Measurements from ENCODE around the gene PLB1.
"Not testable (repeated sequence)": the region's sequence is repeated elsewhere in the genome, so short reads cannot be mapped to it uniquely, and the experiment has no call there.

Gene PLB1

GRCh38 chr2:28662468-28663181 lies 166.8 kb downstream of the PLB1 start:
- DNase-seq (ENCODE audit: low read depth in 3 of 3, low spot score in 1 of 3), result no peak

DNA sequence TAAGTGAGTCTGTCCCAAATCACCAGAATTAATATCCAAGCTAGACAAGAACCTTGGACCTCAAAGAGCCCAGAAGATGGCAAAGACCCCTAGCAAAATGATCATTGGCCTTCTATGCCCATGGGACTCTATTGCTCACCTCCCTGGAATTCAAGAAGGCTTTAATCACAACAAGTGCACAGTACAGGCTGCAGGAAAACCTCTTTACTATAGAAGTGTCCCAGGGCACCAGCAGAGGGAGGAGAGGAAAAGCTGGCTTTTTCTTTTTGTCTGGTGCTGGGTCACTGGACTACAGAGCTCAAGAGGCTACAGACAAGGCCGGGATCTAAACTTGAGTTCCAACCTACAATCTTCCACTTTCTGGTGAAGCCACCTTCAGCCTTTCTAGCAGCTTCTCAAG lies 167.5 kb downstream of the PLB1 start:
- DNase-seq (ENCODE audit: low read depth in 3 of 3, low spot score in 1 of 3), result no peak

DNA sequence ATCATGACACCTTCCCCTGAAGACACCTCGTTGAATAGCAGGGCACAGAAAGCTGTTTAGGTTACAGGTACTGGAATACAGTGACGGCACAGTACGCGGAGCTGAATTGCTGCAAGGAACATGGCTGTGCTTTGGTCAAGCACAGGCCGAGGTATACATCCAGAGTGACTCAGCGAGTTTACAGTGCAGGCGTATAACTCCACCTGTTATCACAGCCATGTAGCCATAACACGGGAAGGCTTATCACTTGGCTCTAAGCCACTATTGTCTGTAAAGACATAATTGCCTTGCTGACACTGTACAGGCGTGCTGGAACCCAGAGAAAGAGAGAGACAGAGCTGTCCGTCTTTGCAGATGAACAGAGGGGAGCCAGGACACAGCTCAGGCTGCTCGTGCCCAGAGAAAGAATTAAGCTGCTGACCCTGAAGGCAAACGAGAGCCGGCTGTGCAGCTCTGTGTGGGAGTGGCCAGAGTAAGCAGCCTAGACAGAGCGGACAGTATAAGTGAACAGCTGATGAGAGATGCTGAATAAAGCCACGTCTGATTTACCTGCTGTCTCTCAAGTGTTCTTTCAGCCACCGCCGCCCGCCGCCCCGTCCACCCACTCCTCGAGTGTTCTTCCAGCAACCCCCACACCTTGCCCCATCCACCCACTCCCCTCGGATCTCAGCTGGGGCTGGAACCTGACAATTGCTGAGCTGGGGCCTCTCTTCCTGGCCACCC lies 168.4 kb downstream of the PLB1 start:
- DNase-seq (ENCODE audit: low read depth in 3 of 3, low spot score in 1 of 3), result no peak

GRCh38 chr2:28665041-28665704 lies 169.3 kb downstream of the PLB1 start:
- DNase-seq (ENCODE audit: low read depth in 3 of 3, low spot score in 1 of 3), result no peak

DNA sequence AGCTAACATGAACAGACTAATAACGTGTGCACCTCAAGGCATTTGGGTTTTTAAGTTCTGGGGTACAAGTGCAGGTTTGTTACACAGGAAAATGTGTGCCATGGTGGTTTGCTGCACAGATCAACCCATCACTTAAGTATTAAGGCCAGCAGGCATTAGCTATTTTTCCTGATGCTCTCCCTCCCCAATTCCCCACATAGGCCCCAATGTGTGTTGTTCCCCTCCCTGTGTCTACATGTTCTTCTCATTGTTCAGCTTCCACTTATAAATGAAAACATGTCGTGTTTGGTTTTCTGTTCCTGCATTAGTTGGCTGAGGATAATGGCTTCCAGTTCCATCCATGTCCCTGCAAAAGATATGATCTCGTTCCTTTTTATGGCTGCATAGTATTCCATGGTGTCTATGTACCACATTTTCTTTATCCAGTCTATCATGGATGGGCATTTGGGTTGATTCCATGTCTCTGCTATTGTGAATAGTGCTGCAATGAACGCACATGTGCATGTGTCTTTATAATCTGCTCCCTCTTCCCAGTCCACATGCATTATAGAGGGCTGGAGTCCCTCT lies 170.0 kb downstream of the PLB1 start:
- not testable (repeated sequence) for DNase-seq (ENCODE audit: low read depth in 3 of 3, low spot score in 1 of 3)

DNA sequence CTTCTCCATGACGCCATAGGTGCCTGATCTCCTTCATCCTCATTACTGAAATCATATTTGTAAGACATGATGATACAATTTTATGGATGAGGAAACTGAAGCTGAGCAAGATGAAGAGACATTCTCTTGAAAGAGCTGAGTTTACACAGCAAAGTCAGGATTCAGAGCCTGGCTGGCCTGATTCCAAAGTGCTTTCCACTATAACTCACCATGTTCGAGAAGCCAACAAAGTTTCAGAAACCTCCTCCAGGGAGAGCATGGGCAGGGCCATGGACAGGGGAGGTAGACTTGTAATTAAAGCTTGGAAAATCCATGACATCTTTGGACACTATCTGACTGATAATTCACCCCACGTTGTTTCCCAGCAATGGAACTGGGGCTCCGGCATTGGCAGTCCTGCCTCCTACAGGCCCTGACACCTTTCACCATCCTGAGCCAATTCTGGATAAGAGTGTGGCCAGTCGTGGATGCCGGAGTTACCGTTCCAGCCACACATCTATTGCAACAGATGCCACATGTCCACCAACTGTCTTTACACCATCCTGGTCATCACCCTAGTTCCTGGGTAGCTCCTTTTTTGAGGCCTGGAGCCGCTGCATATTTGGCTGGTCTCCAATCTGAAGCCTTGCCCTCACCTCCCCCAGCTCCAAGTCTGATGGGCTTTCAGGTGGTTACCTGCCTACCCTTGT lies 170.8 kb downstream of the PLB1 start:
- no peak for DNase-seq (ENCODE audit: low read depth in 3 of 3, low spot score in 1 of 3)

DNA sequence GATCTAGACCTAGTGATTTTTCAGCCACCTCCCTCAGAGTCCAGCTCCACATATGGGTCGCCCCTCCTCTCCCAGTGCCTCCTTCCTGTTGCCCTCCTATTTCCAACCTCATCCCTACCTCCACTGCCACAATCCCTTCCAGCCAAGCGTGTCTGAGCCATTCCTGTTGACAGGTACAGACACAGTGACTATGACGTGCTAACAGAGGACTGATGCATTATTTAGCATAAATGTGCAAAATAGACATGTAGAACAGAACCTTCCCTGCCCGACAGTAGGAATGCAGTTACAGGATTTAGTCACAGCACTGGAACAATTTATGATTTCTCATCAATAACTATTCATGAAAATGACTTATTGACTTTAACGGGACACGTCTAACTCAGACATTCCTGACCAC lies 171.4 kb downstream of the PLB1 start:
- DNase-seq (ENCODE audit: low read depth in 3 of 3, low spot score in 1 of 3), result no peak

DNA sequence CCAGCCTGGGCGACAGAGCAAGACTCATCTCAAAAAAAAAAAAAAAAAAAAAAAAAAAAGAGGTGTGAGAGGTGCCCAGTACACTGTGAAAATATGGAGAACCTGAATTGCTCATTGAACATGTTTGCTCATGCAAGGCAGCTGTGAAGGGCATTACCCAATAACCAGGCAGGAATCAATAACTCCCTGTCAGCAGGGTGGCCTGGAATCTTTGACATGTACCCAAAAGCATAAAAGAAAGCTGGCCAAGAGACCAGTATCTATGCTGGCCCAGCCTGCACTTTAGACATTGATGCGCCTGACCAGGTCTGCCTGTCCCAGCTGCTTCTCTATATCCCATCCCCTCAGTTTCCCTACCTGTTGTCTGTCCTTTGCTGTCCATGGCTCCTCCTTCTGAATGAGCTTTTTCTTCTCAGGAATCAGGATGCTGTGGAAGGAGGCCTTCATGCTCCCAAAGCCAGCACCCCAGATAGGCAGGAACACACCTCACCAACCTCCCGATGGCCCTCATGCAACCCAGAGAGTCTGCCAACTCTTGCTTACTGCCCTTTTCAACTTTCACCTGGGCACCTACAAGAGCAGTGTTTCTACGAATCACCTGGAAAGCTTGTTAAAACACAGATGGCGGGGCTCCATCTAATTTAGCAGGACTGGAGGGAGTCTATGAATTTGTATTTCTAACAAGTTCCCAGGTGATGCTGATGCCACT lies 172.4 kb downstream of the PLB1 start:
- DNase-seq (ENCODE audit: low read depth in 3 of 3, low spot score in 1 of 3), result no peak

DNA sequence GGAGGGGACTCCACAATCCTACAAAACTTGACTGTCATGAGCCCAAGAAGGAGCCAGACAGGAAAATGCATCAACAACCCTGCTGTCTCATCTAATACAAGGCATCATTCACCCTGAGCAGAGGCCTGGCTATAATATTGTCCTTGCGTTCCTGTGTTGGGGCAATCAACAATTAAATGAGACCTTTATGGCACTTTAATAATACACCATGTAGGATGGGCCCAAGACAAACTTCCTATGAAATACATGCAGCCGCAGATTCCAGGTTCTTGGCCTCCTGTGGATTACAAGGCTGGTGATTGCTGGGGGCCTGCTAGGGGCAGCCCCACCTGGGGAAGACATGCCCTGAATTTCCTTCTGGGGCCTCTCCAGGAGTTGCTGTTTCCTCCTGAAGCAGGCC lies 173.0 kb downstream of the PLB1 start:
- no peak for DNase-seq (ENCODE audit: low read depth in 3 of 3, low spot score in 1 of 3)

- DNase-seq (ENCODE audit: low read depth in 3 of 3, low spot score in 1 of 3), result no peak
These were observed 175.0 kb downstream of the PLB1 start for GRCh38 chr2:28670856-28671255.

DNA sequence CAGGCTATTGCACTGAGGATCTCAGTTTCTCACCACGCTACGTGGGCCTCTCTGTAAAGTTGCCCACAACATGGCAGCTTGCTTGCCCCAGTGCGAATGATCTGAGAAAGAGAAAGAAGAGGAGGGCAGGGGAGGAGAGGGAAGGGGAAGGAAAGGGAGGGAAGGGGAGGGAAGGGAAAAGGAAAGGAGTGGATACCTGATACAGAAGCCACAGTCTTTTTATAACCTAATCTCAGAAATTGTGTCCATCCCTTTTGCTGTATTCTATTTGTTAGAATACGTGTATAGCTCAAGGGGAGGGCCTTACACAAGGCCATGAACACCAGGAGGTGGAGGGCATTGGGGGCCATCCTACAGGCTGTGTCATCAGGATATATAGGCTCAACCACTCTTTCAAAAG lies 177.5 kb downstream of the PLB1 start:
- DNase-seq (ENCODE audit: low read depth in 3 of 3, low spot score in 1 of 3), result no peak

DNA sequence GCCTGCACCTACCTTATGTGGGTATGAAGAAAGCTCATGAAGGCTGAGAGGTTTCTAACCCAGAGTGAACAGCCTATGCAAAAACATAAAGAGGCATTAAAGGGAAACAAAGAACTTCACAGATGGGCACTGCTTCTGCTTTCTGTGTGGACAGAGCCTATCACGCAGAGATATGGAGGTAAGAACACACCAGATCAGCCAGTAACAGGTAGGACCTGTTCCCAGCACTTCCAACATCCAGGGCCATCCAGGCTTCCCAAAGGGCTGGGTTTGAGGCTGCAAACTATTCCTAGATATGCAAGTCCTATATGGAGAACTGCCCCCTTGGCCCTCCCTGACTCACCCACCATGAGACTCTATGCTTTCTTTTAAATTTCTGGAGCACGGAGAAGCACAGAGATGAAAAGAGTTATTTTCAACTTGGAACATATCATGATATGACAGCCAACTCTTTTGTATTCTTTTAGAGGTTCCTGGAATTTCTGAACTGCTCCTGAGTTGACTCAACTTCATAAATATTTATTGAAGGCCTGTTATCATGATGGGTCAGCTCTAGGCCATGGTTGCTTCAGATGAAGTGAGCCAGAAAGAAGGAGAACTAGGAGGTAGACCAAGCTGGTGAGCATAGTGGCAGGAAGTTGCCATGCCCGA lies 178.3 kb downstream of the PLB1 start:
- no peak for DNase-seq (ENCODE audit: low read depth in 3 of 3, low spot score in 1 of 3)

- DNase-seq (ENCODE audit: low read depth in 3 of 3, low spot score in 1 of 3), result no peak
These were observed 178.8 kb downstream of the PLB1 start for GRCh38 chr2:28674713-28675068.

DNA sequence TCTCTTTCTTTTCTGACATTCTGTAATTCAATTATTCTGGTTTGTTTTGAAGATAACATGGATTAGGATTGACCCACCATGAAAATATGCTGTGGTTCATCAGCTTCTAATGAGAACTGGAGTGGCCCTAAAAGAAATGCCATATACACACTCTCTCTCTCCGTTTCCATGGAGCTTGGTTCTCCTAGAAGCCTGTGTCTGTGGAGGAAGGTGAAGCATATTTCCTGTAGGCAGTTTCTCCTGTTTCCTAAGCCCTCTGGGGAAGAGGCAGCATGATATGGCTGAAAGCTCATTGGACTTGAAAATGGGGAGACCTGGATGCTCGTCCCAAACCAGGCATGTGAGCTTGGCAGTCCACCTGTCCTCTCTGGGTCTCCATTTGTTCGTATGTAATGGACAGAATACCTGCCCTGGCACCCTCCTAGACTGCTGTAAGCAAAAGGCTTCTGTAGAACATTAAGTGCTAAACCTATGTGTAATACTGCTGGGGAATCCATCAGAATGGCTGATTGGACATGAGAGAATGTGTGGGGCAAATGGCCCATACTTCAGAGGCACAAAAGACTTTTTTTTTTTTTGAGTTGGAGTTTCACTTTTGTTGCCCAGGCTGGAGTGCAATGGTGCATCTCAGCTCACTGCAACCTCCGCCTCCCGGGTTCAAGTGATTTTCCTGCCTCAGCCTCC lies 180.4 kb downstream of the PLB1 start:
- DNase-seq (ENCODE audit: low read depth in 3 of 3, low spot score in 1 of 3), result no peak

DNA sequence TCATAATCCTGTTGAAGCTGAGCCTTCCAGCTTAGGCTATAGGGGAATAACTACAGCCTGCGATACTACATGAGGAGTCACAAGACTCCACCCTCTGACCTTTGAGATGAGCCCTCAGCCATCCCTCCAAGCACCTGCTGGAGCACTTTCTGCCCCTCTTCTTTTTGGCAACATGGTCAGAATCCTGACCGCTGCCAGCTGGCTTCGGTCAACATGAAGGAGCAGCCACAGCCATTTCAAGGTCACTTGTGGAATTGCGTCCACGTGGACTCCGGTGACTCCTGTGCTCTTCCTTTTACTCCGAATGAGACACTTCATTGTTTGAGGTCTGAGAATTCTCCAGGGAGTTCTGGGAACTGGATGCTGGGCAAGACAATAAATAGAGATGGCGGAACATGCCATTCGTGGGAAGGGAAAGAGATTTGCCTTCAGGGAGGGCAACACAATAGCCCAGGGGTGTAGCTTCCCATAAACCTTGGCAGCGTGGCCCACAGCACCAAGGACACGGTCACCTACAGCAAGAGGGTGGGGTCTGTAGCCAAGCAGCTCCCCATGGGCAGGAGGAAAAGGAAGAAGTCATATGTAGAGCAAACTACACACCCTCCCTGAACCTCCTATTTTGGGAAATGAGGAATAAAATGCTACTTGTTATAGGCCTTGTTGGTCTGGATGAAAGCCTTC lies 182.5 kb downstream of the PLB1 start:
- DNase-seq (ENCODE audit: low read depth in 3 of 3, low spot score in 1 of 3), result no peak

DNA sequence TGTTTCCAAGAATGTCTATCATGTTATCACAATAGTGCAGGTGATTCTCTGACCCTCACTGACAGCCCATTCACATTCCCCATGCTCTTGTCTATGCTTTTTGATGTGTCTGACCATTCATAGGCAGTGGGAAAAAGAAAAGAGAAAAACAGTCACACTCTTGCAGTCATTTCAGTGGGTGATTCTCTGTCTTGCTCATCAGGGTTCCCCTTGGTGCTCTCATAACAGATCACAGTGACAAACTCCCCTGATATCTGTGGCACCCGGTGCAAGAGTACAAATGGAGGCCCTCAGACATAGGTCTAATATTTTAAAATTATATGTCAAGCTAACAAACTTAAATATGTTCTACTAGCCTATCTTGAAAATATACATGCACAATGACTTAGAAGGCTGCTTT lies 183.1 kb downstream of the PLB1 start:
- no peak for DNase-seq (ENCODE audit: low read depth in 3 of 3, low spot score in 1 of 3)

DNA sequence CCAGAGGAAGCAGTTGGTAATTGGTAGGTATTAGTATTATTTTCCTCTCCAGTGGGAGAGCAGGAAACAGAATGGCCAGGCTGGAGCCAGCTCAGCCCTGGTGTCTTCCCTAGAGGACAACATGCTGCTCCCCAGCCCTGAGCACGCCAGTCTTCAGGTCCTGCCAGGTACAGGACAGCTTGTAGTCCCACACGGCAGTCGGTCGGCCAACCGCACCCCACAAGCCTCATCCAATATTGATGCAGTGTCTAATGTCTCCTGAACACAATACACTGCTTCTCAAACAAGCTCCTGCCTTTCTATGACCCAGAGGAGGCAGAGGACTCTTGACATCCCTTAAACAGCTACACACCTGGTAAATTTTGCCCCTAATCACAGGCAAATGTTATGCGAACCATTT lies 184.8 kb downstream of the PLB1 start:
- no peak for DNase-seq (ENCODE audit: low read depth in 3 of 3, low spot score in 1 of 3)

- DNase-seq (ENCODE audit: low read depth in 3 of 3, low spot score in 1 of 3), result peak; percentile 18 to 29 (median 19)
These were observed 185.3 kb downstream of the PLB1 start for GRCh38 chr2:28681158-28681571.

GRCh38 chr2:28681606-28682005 lies 185.7 kb downstream of the PLB1 start:
- no peak for DNase-seq (ENCODE audit: low read depth in 3 of 3, low spot score in 1 of 3)
